GM21367 (cell line): ENCODE measurements around the gene CCRL2.

Experiments
- ATAC-seq: cut with Tn5 transposase; IDR thresholded peaks from one replicate; pipeline ENCODE4 v1.9.1; 2021; ENCODE audit not compliant: unreplicated experiment

CCRL2 gene

GRCh38 chr3:46406788-46407611 is at the start of gene CCRL2, which contains the start of gene CCR5AS:
CCRL2 (plus strand) TSS chr3:46407259; CDS start chr3:46408080, 821 bp downstream.
CCR5AS (minus strand) TSS chr3:46407066.
- no peak for ATAC-seq

- ATAC-seq, result no peak
Measured at GRCh38 chr3:46358466-46358865, 48.6 kb upstream of the CCRL2 start.

DNA sequence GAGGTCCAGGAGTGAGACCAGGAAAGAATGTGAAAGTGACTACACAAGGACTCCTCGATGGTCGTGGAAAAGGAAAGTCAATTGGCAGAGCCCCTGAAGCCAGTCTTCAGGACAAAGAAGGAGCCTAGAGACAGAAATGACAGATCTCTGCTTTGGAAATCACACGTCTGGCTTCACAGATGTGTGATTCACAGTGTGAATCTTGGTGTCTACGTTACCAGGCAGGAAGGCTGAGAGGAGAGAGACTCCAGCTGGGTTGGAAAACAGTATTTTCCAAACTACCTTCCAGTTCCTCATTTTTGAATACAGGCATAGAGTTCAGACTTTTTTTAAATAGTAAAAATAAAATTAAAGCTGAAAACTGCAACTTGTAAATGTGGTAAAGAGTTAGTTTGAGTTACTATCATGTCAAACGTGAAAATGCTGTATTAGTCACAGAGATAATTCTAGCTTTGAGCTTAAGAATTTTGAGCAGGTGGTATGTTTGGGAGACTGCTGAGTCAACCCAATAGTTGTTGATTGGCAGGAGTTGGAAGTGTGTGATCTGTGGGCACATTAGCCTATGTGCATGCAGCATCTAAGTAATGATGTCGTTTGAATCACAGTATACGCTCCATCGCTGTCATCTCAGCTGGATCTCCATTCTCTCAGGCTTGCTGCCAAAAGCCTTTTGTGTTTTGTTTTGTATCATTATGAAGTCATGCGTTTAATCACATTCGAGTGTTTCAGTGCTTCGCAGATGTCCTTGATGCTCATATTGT is 47.1 kb upstream of the CCRL2 start:
- ATAC-seq, result peak; percentile 49

GRCh38 chr3:46360907-46361306 is 46.2 kb upstream of the CCRL2 start:
- no peak for ATAC-seq

- no peak for ATAC-seq
Measured at GRCh38 chr3:46361408-46362283, 45.4 kb upstream of the CCRL2 start.

GRCh38 chr3:46365041-46365440 is 42.0 kb upstream of the CCRL2 start:
- no peak for ATAC-seq

GRCh38 chr3:46365737-46366524 is 41.1 kb upstream of the CCRL2 start:
- ATAC-seq, result no peak

DNA sequence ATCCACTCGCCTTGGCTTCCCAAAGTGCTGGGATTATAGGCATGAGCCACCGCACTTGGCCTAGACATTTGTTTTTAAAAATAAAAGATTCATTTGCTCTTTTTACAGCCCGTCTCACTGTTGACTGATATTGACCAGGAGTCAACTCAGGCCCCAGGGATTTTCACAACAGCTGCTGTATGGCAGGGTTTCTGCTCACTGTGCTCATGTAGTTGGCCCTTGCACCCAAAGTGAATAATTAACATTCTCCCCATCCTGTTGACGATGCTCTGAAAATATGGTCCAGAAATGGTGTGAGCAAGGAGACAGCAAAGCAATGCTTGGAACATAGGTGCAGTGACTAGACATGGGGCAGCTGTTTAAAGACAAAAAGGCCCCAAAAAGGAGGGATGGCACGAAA is 39.2 kb upstream of the CCRL2 start:
- ATAC-seq, result no peak

DNA sequence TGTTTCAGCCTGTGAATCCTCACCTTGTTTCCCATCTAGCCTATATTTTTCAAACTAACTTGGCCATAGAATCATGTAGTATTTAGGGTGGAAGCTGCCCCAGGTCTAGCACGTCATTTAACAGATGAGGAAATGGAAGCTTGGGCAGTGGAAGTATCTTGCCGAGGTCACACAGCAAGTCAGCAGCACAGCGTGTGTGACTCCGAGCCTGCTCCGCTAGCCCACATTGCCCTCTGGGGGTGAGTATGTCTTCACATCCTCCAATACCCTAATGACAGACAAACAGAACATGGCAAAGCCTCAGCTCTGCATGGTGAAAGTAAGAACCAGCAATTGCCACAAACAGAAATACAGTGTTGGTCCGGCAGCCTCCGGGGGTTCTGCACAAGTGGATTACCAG is 38.5 kb upstream of the CCRL2 start:
- ATAC-seq, result peak; percentile 40

DNA sequence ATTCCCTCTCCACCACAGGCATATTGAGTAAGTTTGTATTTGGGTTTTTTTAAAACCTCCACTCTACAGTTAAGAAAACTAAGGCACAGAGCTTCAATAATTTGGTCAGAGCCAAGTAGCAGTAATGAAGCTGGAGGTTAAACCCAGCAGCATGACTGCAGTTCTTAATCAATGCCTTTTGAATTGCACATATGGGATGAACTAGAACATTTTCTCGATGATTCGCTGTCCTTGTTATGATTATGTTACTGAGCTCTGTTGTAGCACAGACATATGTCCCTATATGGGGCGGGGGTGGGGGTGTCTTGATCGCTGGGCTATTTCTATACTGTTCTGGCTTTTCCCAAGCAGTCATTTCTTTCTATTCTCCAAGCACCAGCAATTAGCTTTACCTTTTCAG is 37.9 kb upstream of the CCRL2 start:
- ATAC-seq, result no peak

DNA sequence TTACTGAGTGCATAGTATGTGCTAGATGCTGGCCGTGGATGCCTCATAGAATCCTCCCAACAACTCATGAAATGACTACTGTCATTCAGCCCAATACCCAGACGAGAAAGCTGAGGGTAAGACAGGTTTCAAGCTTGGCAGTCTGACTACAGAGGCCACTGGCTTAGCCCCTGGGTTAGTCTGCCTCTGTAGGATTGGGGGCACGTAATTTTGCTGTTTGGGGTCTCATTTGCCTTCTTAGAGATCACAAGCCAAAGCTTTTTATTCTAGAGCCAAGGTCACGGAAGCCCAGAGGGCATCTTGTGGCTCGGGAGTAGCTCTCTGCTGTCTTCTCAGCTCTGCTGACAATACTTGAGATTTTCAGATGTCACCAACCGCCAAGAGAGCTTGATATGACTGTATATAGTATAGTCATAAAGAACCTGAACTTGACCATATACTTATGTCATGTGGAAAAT is 37.4 kb upstream of the CCRL2 start:
- no peak for ATAC-seq

DNA sequence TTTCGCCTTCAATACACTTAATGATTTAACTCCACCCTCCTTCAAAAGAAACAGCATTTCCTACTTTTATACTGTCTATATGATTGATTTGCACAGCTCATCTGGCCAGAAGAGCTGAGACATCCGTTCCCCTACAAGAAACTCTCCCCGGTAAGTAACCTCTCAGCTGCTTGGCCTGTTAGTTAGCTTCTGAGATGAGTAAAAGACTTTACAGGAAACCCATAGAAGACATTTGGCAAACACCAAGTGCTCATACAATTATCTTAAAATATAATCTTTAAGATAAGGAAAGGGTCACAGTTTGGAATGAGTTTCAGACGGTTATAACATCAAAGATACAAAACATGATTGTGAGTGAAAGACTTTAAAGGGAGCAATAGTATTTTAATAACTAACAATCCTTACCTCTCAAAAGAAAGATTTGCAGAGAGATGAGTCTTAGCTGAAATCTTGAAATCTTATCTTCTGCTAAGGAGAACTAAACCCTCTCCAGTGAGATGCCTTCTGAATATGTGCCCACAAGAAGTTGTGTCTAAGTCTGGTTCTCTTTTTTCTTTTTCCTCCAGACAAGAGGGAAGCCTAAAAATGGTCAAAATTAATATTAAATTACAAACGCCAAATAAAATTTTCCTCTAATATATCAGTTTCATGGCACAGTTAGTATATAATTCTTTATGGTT is 36.1 kb upstream of the CCRL2 start, which contains the start of gene CCR5:
Gene CCR5 (plus strand): TSS at position 108 of the 680 bp plus-strand sequence. CDS start 1,957 bp downstream, outside the sequence.
- no peak for ATAC-seq

- no peak for ATAC-seq
Measured at GRCh38 chr3:46371519-46372340, 35.3 kb upstream of the CCRL2 start.

GRCh38 chr3:46372492-46373359 is 34.3 kb upstream of the CCRL2 start:
- no peak for ATAC-seq

DNA sequence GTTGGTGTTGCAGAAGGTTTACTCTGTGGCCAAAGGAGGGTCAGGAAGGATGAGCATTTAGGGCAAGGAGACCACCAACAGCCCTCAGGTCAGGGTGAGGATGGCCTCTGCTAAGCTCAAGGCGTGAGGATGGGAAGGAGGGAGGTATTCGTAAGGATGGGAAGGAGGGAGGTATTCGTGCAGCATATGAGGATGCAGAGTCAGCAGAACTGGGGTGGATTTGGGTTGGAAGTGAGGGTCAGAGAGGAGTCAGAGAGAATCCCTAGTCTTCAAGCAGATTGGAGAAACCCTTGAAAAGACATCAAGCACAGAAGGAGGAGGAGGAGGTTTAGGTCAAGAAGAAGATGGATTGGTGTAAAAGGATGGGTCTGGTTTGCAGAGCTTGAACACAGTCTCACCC is 32.3 kb upstream of the CCRL2 start:
- no peak for ATAC-seq

DNA sequence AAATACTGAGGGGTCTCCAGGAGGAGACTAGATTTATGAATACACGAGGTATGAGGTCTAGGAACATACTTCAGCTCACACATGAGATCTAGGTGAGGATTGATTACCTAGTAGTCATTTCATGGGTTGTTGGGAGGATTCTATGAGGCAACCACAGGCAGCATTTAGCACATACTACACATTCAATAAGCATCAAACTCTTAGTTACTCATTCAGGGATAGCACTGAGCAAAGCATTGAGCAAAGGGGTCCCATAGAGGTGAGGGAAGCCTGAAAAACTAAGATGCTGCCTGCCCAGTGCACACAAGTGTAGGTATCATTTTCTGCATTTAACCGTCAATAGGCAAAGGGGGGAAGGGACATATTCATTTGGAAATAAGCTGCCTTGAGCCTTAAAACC is 31.8 kb upstream of the CCRL2 start:
- no peak for ATAC-seq

DNA sequence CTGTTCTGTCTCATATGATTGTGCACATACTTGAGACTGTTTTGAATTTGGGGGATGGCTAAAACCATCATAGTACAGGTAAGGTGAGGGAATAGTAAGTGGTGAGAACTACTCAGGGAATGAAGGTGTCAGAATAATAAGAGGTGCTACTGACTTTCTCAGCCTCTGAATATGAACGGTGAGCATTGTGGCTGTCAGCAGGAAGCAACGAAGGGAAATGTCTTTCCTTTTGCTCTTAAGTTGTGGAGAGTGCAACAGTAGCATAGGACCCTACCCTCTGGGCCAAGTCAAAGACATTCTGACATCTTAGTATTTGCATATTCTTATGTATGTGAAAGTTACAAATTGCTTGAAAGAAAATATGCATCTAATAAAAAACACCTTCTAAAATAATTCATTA is 31.2 kb upstream of the CCRL2 start:
- no peak for ATAC-seq

GRCh38 chr3:46378426-46378942 is 28.6 kb upstream of the CCRL2 start:
- ATAC-seq, result no peak
